ENCODE measurements around the gene PDE4D.

DNA sequence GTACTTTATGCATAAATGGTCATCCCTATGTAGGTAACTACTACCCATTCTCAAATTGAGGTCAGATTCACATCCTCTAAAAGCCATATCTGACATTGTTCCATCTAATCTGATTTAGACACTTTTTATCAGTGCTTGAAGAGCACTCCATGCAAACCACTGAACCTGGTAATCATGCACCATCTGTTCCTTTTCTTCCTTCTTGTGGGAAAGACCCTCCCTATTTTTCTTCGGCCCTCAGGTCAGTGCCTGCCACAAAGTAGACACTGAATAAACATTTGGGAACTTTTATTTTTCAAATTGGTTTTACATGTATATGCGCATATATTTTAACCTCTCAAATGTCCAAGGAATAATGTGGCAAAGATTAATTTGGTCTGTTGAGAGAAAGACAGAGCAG is 26.0 kb upstream of the PDE4D start:
- TF ChIP-seq POLR2A (IDR thresholded peaks at IDR 0.05; ENCODE audit: low read depth, low read length): no peak
- TF ChIP-seq, protein P1, sequence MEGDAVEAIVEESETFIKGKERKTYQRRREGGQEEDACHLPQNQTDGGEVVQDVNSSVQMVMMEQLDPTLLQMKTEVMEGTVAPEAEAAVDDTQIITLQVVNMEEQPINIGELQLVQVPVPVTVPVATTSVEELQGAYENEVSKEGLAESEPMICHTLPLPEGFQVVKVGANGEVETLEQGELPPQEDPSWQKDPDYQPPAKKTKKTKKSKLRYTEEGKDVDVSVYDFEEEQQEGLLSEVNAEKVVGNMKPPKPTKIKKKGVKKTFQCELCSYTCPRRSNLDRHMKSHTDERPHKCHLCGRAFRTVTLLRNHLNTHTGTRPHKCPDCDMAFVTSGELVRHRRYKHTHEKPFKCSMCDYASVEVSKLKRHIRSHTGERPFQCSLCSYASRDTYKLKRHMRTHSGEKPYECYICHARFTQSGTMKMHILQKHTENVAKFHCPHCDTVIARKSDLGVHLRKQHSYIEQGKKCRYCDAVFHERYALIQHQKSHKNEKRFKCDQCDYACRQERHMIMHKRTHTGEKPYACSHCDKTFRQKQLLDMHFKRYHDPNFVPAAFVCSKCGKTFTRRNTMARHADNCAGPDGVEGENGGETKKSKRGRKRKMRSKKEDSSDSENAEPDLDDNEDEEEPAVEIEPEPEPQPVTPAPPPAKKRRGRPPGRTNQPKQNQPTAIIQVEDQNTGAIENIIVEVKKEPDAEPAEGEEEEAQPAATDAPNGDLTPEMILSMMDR (conservative IDR thresholded peaks at IDR 0.05; ENCODE audit: low read depth, low read length): no peak
- no peak for TF ChIP-seq RAD21 (IDR thresholded peaks at IDR 0.05; ENCODE audit: low read length)
- no peak for TF ChIP-seq MAZ (IDR thresholded peaks at IDR 0.05; ENCODE audit: borderline replicate concordance, low read depth, low read length)
- no peak for TF ChIP-seq RFX5 (IDR thresholded peaks at IDR 0.05; ENCODE audit: low read depth, low read length)
- TF ChIP-seq SMC3 (IDR thresholded peaks at IDR 0.05; ENCODE audit: low read depth, low read length): no peak
- no peak for TF ChIP-seq MAFK (IDR thresholded peaks at IDR 0.05; ENCODE audit: low read depth, low read length)
- no peak for TF ChIP-seq RCOR1 (IDR thresholded peaks at IDR 0.05; ENCODE audit: insufficient replicate concordance, low read length)
- TF ChIP-seq FOS (IDR thresholded peaks at IDR 0.05; ENCODE audit: low read depth, low read length): no peak
- TF ChIP-seq, protein P2, sequence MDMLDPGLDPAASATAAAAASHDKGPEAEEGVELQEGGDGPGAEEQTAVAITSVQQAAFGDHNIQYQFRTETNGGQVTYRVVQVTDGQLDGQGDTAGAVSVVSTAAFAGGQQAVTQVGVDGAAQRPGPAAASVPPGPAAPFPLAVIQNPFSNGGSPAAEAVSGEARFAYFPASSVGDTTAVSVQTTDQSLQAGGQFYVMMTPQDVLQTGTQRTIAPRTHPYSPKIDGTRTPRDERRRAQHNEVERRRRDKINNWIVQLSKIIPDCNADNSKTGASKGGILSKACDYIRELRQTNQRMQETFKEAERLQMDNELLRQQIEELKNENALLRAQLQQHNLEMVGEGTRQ (IDR thresholded peaks at IDR 0.05; ENCODE audit: low read depth, low read length): no peak

Measured in IMR-90 (cell line).